Measurements from ENCODE around the gene ATG7.

The ATG7 gene

DNA sequence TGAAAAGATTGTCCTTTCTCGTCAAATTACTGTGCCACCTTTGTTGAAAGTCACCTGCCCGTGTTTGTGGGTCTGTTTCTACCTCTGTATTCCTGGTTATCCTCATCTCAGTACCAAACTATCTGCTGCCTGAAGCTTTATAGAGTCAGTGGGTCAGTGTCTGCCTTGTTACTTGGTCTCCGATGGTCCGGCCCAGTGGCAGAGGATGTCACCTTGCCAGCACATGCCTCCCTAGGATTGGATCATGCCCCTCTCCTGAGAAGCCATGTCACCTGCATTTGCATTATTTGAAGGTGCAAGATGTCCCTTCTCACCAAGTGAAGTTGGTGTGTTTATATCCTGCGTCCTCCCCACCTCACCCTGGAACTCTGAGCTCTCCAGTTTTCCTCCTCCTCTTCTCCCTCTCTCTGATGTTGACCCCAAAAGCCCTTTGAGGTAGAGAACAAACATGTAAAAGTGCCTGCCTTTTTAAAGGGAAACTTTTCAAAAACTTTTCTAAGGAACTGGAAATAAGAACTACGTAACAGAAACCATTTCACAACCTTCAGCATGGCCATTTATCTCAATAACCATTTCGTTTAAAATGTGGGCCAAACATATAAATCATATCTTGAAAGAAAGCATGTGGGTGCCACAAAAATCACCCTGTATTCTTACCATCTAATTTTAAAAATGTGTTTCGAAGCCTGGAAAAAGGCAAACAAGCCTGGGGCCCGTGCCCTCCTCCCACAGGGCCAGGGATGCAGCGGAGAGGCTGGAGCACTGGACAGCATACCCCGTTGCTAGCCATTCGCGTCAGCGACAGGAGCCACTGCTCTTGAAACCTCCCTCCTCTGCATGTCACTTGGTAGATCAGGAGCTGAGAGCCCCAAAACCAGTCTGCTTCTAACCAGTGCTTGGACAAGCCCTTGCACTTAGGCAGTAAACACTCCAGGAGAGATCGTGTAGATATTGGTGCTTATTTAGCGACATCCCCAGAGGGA is 269.4 kb downstream of the ATG7 start:
- peak in 2 of 3 donors; percentile 13 to 30 for DNase-seq

DNA sequence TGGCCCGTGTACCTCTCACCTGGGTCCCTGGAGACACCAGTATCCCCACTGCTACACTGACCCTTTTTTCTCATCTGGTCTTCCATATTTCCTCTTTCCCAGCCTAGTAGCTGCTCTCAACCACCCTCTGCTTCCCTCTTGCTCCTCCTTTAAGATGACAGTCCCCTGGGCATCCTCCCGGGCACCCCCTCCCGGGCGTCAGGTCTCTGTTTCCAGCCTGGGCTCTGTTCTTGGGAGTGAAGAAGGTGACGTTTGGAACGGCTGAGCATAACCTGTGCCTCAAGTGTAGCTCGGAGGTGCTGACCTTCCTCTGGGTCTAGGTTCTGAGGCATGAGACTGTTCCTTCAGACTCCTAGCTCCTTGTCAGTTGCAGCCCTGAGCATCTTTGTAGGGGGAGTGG is 270.4 kb downstream of the ATG7 start:
- no peak for DNase-seq

GRCh38 chr3:11543141-11543947 is 271.1 kb downstream of the ATG7 start:
- no peak for DNase-seq

DNA sequence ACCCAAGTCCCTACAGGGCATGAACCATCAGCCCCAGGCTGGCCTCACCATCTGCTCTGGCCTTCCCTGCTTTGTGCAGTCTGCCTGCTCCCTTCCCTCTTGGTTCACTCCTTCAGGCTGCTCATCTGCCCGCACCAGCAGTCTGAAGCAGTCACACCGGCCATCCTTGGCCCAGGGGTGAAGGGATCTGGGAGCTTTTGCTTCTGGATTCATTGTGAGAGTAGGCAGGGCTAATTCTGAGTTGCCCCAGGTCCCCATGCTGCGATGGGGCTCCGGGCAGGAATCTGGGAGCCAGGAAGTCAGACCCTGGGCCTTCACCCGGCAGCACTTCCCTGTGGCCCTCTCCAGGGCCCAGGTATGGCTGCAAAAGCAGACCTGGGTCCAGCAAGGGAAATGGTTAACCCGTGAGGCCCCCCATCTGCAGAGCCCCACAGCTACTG is 271.8 kb downstream of the ATG7 start:
- no peak for DNase-seq

GRCh38 chr3:11544412-11545181 is 272.4 kb downstream of the ATG7 start:
- peak in 2 of 3 donors; percentile 22 to 25 for DNase-seq

DNA sequence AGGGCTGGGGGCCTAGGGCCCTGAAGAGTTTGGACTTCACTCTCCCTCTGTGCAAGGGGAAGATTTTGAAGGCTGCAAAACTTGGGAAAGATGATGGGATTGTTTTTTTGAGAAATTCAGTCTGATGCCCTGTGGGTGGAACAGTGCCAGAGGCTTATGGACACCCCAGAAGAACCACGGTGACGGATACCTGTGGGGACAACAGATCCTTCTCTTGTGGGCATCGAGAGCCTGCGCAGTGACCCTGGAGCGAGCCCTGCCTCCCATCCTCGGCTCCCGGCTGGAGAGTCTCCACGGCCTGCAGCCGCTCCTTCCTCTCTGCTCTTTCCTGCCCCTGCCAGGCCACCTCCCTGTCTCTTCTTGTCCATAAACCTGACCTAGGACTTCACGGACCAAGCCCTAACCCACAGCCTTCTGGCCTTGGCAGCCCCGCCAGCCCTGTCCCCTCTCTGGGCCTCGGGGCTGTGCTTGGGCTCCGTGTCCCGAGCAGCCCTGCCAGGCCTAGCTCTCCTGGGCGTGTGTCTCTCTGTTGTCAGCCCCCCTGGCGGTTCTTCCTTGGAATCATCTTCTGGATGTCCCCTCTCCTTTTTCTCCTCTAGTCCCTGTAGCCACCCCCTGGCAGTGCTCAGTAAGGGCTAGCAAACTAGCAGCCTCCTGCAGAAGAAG is 273.1 kb downstream of the ATG7 start:
- DNase-seq: no peak

- no peak for DNase-seq
Observed at GRCh38 chr3:11546657-11547302, 274.6 kb downstream of the ATG7 start.

- DNase-seq: peak in 1 of 3 donors; percentile 32
Observed at GRCh38 chr3:11547498-11547897, 275.3 kb downstream of the ATG7 start.

- DNase-seq: no peak
Observed at GRCh38 chr3:11548721-11549131, 276.5 kb downstream of the ATG7 start.

DNA sequence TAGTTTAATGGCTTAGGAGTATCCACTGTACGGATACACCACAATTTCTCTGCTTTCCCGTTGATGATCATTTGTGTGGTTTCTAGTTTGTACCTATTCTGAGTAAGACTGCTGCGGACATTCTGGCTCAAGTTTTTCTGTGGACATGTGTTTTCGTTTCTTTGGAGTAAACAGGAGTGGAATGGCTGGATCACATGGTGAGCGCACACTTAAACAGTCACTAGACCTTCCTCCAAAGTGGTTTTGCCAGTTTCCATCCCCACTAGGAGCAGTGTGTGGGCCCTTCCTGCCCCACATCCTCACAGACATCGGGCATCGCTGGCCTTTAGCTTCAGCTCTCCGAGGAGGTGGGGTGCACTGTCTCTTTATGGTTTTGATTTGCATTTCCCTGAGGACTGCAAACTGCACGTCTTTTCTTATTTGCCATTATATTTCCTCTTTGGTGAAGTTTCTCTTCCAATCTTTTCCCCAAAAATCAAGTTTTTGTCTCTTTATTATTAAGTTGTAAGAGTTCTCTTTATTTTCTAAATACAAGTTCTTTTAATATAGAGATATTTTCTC is 277.5 kb downstream of the ATG7 start:
- no peak for DNase-seq

- no peak for DNase-seq
Observed at GRCh38 chr3:11551036-11551435, 278.8 kb downstream of the ATG7 start.

DNA sequence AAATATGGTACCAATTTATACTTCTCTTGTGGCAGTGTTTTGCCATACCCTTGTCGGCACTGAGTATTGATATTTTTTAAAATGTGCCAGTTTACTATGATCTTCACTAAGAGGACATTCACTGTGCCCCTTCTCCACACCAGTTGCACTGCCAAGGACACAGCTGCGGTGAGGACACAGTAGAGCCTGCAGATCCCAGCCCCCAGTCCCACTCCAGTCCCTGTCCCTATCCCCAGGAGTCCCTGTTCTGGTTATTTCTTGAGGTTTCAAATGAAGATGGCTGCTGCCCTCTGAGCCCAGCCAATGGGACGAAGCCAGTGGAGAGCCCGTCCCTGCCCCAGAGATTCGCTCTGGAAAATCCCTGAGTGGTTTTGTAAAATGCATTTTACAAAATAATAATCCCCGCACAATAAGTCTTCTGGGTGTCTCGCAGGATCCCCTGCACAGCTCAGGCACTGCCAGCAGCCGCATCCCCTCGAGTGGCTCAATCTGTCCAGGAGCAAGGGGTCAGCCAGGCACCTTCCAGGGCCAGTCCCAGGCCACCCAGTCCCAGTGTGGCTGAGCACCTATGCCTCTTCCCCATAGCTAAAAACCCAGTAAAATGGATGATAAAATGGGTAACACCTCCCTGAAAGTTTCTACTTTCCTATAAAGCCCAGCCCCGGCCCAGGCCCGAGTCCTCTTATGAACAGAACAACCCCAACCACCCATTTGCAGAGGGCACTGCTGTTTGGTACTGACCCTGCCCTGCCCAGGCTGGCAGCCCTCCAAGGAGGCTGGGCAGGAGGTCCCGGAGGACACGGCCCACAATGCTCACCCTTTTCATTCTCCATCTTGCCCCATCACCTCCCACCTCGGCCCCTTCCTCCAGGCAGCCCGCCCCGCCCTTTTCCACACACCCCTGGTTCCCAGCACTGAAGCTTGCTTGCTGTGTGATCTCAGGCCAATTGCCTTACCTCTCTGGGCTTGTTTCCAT is 280.4 kb downstream of the ATG7 start:
- no peak for DNase-seq

- DNase-seq: no peak
Observed at GRCh38 chr3:11553436-11554235, 281.4 kb downstream of the ATG7 start.

- no peak for DNase-seq
Observed at GRCh38 chr3:11554236-11554610, 282.0 kb downstream of the ATG7 start.

- no peak for DNase-seq
Observed at GRCh38 chr3:11554666-11555065, 282.5 kb downstream of the ATG7 start.

- DNase-seq: no peak
Observed at GRCh38 chr3:11555211-11555782, 283.1 kb downstream of the ATG7 start.

DNA sequence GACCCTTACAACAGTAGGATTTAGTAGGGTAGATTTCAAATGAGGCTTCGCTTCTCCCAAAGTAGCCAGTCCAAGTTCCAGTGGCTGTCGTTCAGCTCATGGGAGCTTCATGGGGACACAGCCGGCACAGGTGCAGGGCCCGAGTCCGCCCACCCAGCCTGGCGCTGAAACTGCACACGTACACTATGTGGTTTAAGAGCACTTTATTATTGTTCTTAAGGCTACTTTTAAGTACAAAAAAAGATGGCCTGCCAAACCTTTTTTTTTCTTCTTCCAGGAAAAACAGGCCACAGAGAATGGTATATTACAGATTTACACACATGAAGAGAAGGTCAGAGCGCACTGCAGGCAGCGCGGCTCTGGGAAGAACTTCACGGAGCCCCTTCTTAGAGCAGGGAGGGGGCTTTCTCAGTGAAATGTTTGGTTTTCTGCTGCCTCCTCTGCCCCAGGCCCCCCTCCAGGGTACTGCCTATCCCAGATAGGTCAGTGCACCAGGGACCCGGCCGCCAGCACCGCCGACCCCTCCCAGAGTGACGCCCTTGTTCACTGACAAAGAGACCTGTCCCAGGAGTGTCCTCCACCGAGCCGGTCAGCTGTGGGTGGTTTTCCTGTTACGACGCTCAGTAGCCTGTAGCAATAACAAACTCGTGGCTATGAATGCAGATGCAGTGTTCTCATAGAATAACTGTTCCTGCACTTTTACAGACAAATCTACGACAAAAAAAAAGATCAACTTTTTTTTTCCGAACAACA is 283.9 kb downstream of the ATG7 start:
- no peak for DNase-seq
